Hematopoietic multipotent progenitor cell treated with erythropoietin and hydrocortisone succinate and interleukin-3 and kit ligand, for 4 days (in vitro differentiated cells): ENCODE results near the gene CPNE5.
A peak's percentile ranks its signal among the peaks of the same experiment; 100 is the strongest.

ENCODE experiments used
- DNase-seq: peaks from one replicate; pipeline ENCODE4 v3.0.0-alpha.2; 2015

Gene CPNE5

DNA sequence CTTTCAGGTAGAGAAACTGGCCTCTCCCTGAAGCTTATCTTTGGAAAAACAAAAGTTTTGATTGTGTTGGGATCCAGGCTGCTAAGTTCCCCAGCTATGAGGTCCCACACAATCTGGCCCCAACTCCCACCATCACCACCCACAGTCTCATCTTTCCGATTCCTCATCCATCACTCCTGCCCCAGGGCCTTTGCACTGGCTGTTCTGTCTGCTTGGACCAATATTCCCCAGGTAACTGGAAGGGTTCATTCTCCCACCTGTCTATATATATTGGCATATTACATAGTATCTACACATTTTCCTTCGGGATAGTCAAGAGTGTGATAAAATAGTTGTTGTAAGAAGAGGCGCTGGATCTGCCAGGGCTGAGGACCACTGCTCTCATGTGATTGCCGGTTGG, 52.0 kb downstream of the CPNE5 start:
- no peak for DNase-seq

DNA sequence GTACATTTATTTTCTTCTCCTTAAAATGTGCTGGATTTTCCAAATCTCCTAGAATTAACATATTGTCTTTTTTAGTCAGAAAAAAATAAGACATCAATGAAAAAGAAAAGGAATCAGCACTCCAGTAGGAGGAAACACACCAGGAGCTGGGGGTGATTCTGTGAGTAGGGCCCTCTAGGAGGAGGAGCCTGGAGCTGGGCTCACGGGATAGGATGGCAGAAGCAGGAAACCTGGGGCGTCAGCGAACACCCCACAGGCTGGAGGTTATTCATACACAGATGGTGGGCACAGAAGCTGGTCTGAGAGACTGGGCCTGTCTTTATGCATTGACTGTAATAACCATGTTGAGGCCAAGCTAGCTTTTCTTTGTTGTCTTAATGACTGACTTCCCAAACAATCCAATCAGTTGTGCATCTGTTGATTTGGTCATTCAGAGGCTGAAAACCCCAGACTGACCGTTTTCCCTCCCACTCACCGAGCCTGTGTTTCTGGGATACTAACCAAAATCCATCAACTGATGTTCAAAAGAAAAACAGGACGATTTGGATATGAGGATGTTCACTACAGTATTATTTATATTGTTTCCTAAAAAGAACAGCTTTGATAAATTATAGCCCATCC, 53.1 kb downstream of the CPNE5 start:
- no peak for DNase-seq

DNA sequence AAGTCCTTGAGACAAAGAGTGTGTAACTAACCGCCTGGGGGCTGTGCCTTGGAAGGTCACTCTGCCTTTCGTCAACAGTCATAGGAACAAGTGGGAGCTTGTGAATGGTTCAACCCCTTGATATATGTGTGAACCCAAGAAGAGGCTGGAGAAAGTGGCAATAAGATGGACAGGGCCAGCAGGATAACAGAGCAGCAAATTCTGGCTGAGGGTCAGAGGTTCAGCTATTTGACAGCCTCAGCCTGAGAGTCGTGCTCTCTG, 54.9 kb downstream of the CPNE5 start:
- DNase-seq: no peak

DNA sequence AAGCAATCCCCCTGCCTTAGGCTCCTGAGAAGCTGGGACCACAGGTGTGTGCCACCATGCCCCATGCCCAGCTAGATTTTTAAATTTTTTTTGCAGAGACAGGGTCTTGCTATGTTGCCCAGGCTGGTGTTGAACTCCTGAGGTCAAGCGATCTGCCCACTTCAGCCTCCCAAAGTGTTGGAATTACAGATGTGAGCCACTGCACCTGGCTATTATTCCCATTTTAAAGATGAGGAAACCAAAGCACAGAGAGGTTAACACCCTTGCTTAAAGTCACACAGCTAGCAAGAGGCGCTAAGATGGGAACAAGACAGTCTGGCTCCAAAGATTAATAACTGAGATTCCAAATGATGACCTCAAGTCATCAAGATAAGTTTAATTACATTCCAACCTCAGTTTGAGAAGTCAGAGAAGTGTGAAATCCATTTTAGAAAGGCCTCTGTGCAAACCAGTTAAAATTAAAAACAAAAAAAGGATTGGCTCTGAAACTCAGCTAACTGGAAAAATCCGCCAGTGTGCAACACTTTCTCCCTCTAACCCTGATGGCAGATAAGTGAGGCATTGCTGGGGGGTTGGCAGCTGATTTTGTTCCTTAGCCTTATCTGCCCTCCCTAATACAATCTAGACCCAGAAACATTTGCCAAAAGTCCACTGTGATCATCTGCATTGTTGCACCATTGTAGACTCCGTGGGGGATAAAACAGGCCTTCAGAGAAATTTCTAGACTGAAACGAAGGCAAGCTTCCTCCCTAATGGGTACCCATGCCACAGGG, 55.5 kb downstream of the CPNE5 start:
- DNase-seq: no peak

DNA sequence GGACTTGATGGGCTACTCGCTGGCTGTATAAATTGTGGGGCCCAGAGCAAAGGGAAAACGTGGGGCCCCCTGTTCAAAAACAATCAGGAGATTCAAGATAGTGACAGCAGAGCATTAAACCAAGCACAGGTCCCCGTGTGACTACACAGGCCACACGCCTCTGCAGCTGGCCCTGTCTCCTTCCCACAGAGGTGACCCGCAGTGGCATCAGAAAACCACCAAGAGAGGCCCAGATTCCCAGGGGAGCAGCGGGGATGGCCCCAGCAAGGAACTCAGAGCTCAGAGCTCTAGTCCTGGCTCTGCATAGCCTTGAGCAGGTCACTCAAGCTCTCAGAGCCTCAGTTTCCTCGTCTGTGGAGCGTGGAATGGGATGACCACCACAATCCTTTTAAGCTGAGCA, 57.6 kb downstream of the CPNE5 start:
- no peak for DNase-seq

DNA sequence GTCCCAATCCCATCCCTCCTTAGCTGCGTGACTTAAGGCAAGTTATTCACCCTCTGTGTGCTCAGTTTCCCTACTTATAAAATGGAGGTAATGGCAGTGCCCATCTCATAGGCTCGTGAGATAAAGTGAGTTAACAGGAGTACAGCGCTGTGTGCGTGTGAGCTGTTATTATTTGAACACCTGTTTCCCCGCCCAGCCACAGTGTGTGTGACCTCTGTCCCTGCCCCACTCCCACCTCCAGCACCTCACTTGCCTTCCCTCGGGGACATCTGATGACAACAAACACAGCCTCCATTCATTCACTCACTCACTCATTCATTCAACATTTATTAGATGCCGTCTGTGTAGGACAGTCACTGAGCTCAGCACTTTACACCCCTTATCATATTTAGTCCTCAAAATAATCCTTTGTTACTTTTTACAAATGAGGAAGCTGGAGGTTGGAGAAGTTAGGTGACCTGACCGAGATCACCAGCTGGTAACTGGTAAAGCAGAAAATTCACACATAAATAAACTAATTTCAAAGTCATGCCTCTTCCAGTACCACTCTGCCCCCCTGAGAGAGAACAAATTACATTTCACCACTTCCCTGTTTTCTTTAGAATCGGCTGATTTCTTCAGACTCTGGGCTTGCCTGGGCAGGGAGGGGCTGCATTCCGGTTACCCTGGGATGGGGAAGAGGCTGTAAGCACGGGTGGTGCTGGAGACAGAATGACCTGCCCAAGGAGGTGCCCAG, 58.6 kb downstream of the CPNE5 start:
- DNase-seq: peak; percentile 61

DNA sequence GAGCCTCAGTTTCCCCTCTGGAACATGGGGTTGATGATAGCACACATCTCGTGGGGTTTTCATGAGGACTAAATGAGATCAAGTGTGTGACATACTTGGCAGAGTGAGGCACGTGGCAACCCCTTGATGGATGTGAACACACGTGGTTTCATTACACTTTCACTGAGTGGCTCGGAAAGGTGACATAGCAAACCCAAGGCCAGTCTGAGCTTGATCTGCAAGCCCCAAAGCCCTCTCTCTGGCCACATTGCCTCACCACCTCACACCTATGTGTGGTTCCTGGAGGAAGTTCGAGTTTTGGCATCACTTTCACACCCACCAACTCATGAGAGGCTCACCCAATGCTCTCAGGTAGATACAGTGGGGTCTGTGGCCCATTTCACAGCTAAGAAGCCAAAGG, 60.0 kb downstream of the CPNE5 start:
- no peak for DNase-seq

DNA sequence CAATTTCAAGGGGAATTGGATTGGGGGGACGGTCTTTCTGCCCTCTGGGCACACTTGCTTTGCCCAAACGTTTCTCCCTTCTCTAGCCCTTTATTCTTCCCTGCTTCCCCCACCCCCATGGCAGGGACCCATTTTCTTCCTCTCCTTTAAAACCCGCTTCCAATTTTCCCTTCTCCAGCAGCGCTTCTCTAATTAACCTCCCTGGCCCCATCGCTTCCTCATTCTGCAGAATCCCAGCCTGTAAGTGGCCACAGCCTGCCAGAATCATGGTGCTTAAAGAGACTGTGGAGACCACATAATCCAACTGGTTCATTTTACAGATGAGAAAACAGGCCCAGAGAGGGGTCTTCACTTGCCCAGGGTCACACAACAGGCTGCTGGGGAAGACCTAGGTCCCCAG, 61.4 kb downstream of the CPNE5 start:
- peak; percentile 28 for DNase-seq

DNA sequence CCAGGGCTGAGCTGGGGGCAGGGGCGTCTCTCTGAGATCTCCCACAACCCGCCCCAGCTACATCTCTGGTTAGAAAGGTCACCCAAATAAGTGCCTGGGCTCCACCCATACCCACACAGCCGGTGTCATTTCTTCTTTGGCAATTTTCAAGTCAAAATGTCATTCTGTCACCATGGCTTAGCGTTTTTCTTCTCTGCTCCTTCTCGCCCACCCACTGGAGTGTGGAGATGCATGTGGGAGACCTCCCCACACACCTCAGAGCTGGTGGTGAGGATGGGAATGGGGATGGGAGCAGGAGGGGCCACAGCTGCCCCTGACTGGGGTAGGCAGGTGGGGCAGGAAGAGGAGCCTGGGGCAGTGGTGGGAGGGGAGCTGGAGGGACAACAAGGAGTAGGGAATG, 63.1 kb downstream of the CPNE5 start:
- DNase-seq: no peak

DNA sequence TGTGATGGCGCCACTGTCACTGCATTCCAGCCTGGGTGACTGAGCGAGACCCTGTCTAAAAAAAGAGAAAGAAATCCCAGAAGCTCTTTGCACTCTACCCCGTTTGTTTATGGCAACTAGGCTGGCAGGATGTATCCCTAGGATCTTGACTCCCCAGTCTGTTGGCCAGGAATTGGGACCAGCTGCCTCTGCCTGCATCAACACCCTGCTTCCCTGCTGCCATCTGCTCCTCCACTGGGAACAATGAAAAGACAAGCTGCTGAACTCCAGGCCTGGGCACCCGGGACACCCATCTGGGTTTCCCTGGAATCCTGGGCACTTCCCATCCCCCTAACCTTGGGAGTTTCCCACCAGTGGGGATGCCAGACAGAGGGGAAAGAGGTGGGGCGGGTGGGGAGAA, 64.9 kb downstream of the CPNE5 start:
- no peak for DNase-seq

DNA sequence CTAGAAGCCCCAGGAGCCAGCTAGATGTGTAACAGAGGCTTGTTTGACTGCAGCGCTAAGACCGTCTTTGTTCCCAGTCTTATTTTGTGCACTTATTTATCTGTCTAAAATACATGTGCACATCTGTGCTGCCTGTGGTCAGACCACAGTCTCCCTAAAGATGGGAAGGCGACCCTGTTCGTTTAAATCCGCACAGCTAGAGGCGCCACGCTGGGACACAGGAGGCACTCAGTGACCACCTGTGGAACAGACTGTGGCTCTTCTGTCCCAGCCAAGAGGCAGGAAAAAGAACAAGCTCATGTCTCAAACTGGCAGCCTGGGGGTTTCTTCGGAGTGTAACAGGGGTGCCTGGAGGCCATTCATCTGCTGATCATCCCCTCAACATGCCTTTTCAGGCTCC, 66.8 kb downstream of the CPNE5 start:
- DNase-seq: peak; percentile 32

DNA sequence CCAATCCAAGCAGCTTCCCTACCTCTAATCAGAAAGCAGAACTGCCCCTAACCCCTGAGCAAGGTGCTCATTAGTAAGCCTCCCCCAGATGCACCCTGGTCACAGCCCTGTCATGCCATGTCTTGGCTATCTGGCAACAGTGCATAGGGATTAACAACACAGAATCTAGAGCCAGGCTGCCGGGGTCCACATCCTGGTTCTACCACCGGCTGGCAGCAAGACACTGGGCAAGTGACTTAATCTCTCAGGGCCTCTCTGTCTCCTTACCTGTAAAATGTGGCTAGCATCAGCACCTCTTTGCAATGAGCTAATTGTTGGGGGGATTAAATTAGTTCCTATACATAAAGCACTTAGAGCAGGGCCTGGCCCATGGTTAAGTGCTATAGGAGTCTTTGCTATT, 68.1 kb downstream of the CPNE5 start:
- DNase-seq: no peak

DNA sequence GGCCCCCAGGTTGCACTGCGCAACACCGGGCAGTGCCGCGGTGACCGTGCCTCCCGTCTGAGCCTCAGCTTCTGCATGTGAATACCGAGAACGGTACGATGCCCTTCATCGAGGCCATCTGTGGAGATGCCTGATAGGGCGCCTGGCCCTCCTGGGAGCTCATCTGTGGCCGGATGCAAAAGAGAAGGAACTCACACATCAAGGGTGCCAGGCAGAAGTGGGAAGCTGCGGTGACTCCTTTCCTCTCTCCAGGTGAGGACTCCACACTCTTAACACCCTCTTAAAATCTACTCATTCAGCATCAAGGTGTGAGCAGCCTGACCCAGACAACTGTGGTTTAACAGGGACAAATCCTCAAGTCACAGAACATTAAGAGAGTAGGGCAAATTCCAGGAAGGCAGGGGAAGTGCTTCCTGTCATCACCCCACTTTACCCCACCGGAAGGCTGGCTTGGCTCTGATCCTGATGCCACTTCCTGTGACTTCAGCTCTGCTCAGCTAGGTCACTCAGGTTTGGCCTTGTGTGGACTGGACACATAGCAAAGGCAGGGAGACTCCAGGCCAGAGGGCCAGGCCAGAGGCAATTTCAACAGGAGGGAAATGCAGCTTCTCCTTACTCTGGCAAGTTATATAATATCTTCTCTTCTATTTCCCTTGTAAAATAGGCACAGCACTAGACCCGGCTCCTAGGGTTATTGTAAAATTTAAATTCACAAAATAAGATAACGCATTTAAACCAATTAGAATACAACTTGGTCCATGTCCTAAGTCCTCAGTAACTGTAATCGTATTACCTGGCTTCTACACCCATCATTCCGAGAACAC, 69.4 kb downstream of the CPNE5 start:
- peak; percentile 66 for DNase-seq

DNA sequence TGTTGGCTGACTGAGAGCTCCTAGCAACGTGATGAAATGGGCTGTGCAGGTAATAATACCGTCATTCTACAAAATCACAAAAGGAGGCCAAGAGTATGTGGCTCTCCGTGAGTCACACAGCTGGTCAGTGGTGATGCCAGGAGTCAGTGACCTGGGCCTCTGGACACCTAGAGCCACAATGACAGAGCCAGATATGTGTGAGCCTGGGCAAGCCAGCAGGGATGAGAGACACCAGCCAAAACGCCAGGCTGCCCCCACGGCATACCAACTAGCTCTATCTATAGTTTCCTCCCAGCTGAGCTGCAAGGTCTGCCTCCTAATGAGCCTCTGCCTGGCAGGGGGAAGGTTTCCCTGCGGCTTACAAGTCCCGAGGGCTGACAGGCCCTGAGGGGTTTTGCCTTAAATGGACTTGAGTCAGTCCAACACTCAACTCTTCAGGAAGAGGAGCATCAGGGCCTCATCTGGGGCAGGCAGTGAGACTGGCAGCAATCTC, 70.0 kb downstream of the CPNE5 start:
- no peak for DNase-seq

DNA sequence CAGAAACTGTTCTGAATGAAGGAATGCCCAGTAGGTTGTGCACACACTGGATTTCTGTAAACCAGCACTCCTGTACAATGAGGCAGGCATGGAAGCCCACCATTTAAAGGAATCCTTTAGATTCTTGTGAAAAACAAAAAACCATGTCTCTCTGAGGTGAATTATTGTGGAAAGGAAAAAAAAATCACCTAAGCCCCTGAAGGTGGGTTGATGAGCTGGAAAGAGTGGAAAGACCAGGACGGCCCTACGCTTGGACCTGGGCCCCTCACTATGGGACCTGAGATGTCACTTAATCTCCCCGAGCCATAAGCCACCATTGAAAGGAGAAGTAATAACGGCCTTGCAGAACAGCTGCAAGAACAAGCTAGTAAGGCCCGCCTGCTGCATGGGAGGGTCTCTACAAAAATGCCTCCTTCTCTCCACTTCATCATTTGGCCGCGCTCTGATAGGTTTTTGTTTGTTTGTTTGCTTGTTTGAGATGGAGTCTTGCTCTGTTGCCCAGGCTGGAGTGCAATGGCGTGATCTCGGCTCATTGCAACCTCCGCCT, 72.8 kb downstream of the CPNE5 start:
- DNase-seq: peak; percentile 34

DNA sequence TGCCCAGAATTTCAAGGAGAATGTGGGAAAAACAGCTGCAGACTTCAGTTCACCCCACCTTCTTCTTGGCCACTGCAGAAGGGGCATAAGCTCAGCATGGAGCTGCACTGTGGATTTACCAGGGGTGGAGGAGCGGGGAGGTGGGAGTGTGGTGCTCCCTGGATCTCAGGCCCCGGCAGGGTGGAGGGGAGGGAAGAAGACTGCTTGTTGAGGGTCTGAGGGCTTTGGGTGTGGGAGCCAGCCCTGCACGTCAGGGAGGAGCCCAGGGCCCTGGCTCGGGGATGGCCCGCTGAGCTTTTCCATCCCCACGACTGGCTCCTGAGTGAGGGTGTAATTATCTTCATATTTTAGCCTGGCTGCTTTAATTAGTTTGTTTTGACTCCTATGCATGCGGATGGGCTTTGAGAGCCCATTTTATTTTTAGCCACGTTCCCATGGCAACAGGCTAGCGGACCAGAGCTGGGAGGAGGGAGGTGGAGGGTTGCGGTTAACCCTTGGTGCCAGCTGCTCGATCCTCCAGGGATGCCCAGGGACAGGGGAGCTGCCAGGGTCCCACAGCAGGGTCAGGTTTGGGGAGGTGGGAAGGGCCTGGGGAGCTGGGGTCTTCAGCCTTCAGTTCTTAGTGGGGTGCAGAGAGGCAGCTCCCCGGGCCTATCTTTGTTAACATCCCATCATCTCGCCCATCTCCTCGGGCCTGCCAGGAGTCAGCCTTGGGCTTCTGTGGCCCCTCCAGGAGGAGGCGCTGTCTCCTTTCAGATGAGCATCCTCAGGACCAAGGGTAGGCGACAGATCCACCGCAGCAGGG, 73.4 kb downstream of the CPNE5 start:
- peak; percentile 94 for DNase-seq

DNA sequence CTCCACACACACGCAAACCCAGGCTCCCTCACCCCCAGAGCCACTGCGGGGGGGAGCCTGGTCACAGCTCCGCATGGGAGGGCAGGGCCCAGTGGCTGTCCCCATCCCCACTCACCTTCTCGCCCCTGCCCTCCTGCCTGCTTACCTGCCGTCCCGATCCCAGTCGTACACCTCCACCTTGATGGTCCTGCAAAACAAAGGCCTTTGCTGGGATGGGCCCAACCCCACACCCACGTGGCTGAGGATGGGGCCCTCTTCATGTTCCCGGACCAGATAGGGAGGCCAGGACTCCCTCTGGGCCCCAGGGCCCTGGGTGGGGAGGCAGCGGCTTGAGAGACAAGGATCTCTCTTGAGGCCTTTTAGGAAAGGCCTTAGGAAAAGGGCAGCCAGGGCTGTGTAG, 74.1 kb downstream of the CPNE5 start:
- DNase-seq: no peak

DNA sequence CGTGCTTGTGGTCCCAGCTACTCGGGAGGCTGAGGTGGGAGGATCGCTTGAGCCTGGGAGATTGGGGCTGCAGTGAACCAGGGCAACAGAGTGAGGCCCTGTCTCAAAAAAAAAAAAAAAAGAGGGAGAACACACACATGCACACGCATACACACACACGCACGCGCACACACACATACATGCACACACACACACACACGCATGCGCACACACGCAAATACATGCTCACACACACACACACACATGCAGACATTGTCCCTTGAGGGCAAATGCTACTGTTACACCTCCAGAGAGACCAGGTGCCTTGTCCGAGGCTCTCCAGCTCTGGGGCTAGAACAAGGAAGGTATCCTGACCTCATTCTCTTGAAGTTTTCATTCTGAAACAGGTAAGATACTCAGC, 77.1 kb downstream of the CPNE5 start:
- DNase-seq: no peak

DNA sequence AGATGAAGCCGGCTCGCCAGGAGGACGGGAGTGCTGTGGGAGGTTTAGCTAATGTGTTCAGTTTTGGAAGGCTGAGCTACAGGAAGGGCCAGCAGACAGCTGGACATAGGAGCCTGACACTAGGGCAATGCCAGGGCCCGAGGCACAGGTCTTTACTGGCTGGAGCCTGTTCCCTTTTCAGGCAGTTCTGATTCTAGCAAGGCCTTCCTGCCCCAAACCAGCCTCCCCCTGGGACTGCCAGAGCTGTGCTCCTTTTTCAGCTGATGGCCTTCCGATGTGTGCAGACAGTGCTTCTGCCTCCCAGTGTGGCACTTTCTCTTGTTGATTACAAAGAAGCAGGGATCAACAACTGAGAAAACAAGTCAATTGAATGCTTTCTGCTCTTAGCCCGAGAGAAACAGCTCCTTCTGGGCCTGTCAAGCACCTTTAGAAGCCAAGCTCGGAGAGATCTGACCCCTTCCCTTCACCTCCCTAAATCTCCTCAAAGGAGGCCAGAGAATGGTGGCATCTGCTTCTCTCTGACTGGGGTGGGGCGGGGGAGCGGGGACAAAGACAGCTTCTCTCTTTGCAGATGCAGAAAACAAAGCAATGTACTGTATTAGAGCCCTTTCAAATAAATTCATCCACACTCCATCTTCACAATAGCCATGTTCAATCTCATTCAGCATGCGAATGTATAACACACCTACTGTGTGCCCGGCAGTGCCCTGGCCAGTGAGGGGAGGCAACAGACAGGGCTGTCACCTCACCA, 78.4 kb downstream of the CPNE5 start:
- DNase-seq: no peak

DNA sequence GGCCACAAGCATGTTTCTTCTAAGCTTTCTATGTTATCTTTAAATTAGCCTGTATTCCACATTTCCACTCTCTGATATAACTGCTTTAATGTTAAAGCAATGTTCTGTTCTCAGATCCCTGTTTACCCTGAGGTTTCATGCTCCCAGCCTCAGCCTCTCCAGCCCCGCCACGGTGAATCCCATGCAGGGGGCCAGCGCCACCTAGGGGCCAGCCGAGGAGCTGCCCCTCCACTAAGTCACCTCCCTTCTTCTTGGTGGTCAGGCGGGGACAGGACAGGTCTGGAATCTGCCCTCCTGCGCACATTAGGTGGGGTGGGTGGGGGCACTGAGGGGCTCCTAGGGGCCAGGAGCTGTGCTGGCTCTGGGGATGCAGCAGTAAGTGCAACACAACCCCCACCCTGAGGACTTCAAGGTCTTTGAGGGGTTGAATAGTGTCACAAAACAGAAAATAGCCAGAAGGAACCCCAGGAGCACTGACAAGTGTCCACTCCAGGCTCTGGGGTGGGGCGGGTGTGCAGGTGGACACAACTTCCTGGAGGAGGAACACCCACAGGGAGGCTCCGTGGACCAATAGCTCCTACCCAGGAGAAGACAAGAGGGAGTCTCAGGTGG, 80.0 kb downstream of the CPNE5 start:
- peak; percentile 88 for DNase-seq
